CD14-positive monocyte (primary cell): Measurements from ENCODE around the gene ZNF181. TPM values are rescaled to one million over a fixed set of nuclear protein-coding genes. Genes with fewer than 3 reads are reported as not detected.

Experiments
- DNase-seq, 3 donors: peaks; one replicate each; pipeline ENCODE4 v3.0.0-alpha.2; 2011 to 2022
- H2AFZ ChIP-seq: 2 replicates; pipeline ENCODE4 v1.6.0; 2012; ENCODE audit warnings: mild to moderate bottlenecking, low read depth, low read length, inconsistent platforms; ENCODE audit not compliant: insufficient read depth, poor library complexity, severe bottlenecking
- H3K27ac ChIP-seq, 2 donors: 1 replicate in 1 of 2; 2 replicates in 1 of 2; pipeline ENCODE4 v1.5.1; 2012 to 2013; ENCODE audit warnings: low read length in 2 of 2, control low read depth in 1 of 2, inconsistent platforms in 1 of 2, low read depth in 1 of 2, mild to moderate bottlenecking in 1 of 2
- H3K27me3 ChIP-seq, 2 donors: one replicate each; pipeline versions ENCODE4 v1.6.0 to v1.6.1; 2011 to 2013; ENCODE audit warnings: low read length in 2 of 2; ENCODE audit not compliant: control insufficient read depth in 2 of 2, insufficient read depth in 2 of 2
- H3K36me3 ChIP-seq, 2 donors: replicated peaks in 1 of 2; 1 replicate in 1 of 2; 2 replicates in 1 of 2; pipeline versions ENCODE4 v1.5.1 to v1.6.1; 2012 to 2013; ENCODE audit warnings: low read length in 2 of 2, control low read depth in 1 of 2, inconsistent platforms in 1 of 2, mild to moderate bottlenecking in 1 of 2; ENCODE audit not compliant: insufficient read depth in 2 of 2, control insufficient read depth in 1 of 2
- H3K4me1 ChIP-seq, 2 donors: 1 replicate in 1 of 2; 2 replicates in 1 of 2; pipeline versions ENCODE4 v1.5.1 to v1.6.1; 2012 to 2013; ENCODE audit warnings: low read length in 2 of 2, control low read depth in 1 of 2, inconsistent platforms in 1 of 2, mild to moderate bottlenecking in 1 of 2, moderate library complexity in 1 of 2; ENCODE audit not compliant: insufficient read depth in 2 of 2, control insufficient read depth in 1 of 2
- H3K4me2 ChIP-seq: replicated peaks from 2 replicates; pipeline ENCODE3; 2012; ENCODE audit warnings: low read length, moderate library complexity, mild to moderate bottlenecking; ENCODE audit not compliant: poor library complexity, severe bottlenecking; ENCODE audit errors: extremely low read depth
- H3K4me3 ChIP-seq, 3 experiments: fragments of 200-600 bp in 1 of 3; sonication (generic) in 1 of 3; replicated peaks in 1 of 3; 1 replicate in 2 of 3; 2 replicates in 1 of 3; pipeline ENCODE4 v1.5.1; 2011 to 2013; ENCODE audit warnings: low read length in 3 of 3, mild to moderate bottlenecking in 3 of 3, control low read depth in 2 of 3, low read depth in 2 of 3, inconsistent platforms in 1 of 3, moderate library complexity in 1 of 3
- H3K79me2 ChIP-seq: 2 replicates; pipeline ENCODE4 v1.6.0; 2012; ENCODE audit warnings: mild to moderate bottlenecking, control low read depth, inconsistent platforms, low read length, moderate library complexity; ENCODE audit not compliant: insufficient read depth
- H3K9ac ChIP-seq: 2 replicates; pipeline ENCODE4 v1.6.0; 2017; ENCODE audit warnings: low read length, mild to moderate bottlenecking; ENCODE audit not compliant: insufficient read depth, poor library complexity, severe bottlenecking
- H3K9me3 ChIP-seq, 2 donors: replicated peaks in 1 of 2; 1 replicate in 1 of 2; 2 replicates in 1 of 2; pipeline versions ENCODE4 v1.5.1 to v1.6.1; 2012 to 2013; ENCODE audit warnings: low read length in 2 of 2, control low read depth in 1 of 2; ENCODE audit not compliant: control insufficient read depth in 1 of 2, insufficient read depth in 1 of 2
- H4K20me1 ChIP-seq: 2 replicates; pipeline ENCODE4 v1.6.0; 2012; ENCODE audit warnings: mild to moderate bottlenecking, low read length, control low read depth, moderate library complexity; ENCODE audit not compliant: insufficient read depth
- H3K27ac Mint-ChIP-seq, 7 donors: one replicate each; pipeline ENCODE4 v1.8.0; 2020; ENCODE audit warnings: mild to moderate bottlenecking in 7 of 7, mixed read lengths in 7 of 7, moderate library complexity in 6 of 7, inconsistent platforms in 2 of 7
- H3K27me3 Mint-ChIP-seq, 3 donors: one replicate each; pipeline ENCODE4 v1.8.0; 2021 to 2022; ENCODE audit warnings: low read depth in 3 of 3, mild to moderate bottlenecking in 3 of 3, mixed read lengths in 3 of 3, moderate library complexity in 3 of 3, inconsistent platforms in 1 of 3
- H3K36me3 Mint-ChIP-seq, 2 donors: one replicate each; pipeline ENCODE4 v1.8.0; 2020; ENCODE audit warnings: mixed read lengths in 2 of 2, inconsistent platforms in 1 of 2, mild to moderate bottlenecking in 1 of 2
- H3K4me1 Mint-ChIP-seq: one replicate; pipeline ENCODE4 v1.8.0; 2020; ENCODE audit warnings: mild to moderate bottlenecking, mixed read lengths
- H3K4me3 Mint-ChIP-seq, 2 donors: one replicate each; pipeline ENCODE4 v1.8.0; 2020; ENCODE audit warnings: mild to moderate bottlenecking in 2 of 2, mixed read lengths in 2 of 2, moderate library complexity in 1 of 2
- H3K9me3 Mint-ChIP-seq, 7 donors: one replicate each; pipeline ENCODE4 v1.8.0; 2020 to 2022; ENCODE audit warnings: mixed read lengths in 7 of 7, mild to moderate bottlenecking in 6 of 7, moderate library complexity in 6 of 7, inconsistent platforms in 2 of 7
- CTCF ChIP-seq: fragments of 200-600 bp; IDR thresholded peaks from one replicate; pipeline ENCODE4 v1.8.0; 2022; ENCODE audit warnings: antibody characterized with exemption, mild to moderate bottlenecking
- WGBS: methylation state at CpG from one replicate; pipeline ENCODE4 v1.1.5; 2013; ENCODE audit warnings: missing lambda C conversion rate; ENCODE audit not compliant: insufficient coverage; 5-methylcytosine and 5-hydroxymethylcytosine counted together
- intact Hi-C, 2 donors: fragments of 100-400 bp; cut with micrococcal nuclease; formaldehyde crosslinking; loops; one replicate each; pipeline versions ENCODE4 v1.15.0 to v1.15.1; 2023
- polyA plus RNA-seq, 3 donors: library from polyadenylated mRNA; depleted of rRNA in 1 of 3; unstranded in 2 of 3; stranded (reverse) in 1 of 3; fragments of 300-500 nt in 2 of 3; fragments of >200 nt in 1 of 3; fragmentation: Illumina TruSeq in 2 of 3; gene quantifications; 1 replicate in 2 of 3; 2 replicates in 1 of 3; pipeline ENCODE4 v1.2.3, GENCODE V29; 2012 to 2021

Gene ZNF181
- polyA plus RNA-seq, 3 donors: 2.3 to 5.7 (median 3.0) TPM

- Histone ChIP-seq H3K36me3 (peaks cover 3 to 11% of the 10 kb centered on the region in 2 donors), H3K4me2 (no peak overlapping the region), H2AFZ (no peak overlapping the region), H3K9ac (no peak overlapping the region), H4K20me1 (no peaks in the 10 kb centered on the region), H3K4me1 (no peaks in the 10 kb centered on the region), H3K9me3 (peaks cover 21 to 54% of the 10 kb centered on the region in 2 donors), H3K27me3 (no peaks in the 10 kb centered on the region), H3K4me3 (no peak overlapping the region), H3K27ac (no peak overlapping the region), H3K79me2 (no peaks in the 10 kb centered on the region)
- no peak for TF ChIP-seq CTCF
- WGBS: no CpG with 5 or more reads among the region's 1 CpG
- Mint-ChIP-seq H3K36me3 (peaks cover 8 to 10% of the 10 kb centered on the region in 2 donors), H3K4me3 (no peak overlapping the region), H3K9me3 (peaks cover 28 to 76% (median 64%) of the 10 kb centered on the region in 7 donors), H3K27me3 (peaks cover 1 to 7% (median 3%) of the 10 kb centered on the region in 3 donors), H3K27ac (no peak overlapping the region), H3K4me1 (no peaks in the 10 kb centered on the region)
- intact Hi-C loops: no loop called here
- DNase-seq: no peak
Observed at GRCh38 chr19:34688592-34688991, 45.5 kb upstream of the ZNF181 start.

- intact Hi-C loops: no loop called here
- Histone ChIP-seq H4K20me1 (no peaks in the 10 kb centered on the region), H3K27ac (no peak overlapping the region), H3K9me3 (peaks cover 22 to 36% of the 10 kb centered on the region in 2 donors), H3K79me2 (no peaks in the 10 kb centered on the region), H3K36me3 (no peaks in the 10 kb centered on the region), H3K4me2 (no peak overlapping the region), H3K4me1 (no peaks in the 10 kb centered on the region), H3K4me3 (no peak overlapping the region), H2AFZ (no peak overlapping the region), H3K27me3 (no peaks in the 10 kb centered on the region), H3K9ac (no peak overlapping the region)
- Mint-ChIP-seq H3K4me1 (no peaks in the 10 kb centered on the region), H3K36me3 (no peaks in the 10 kb centered on the region), H3K27me3 (peaks cover 3 to 7% (median 3%) of the 10 kb centered on the region in 3 donors), H3K27ac (no peak overlapping the region), H3K9me3 (peaks cover 21 to 60% (median 53%) of the 10 kb centered on the region in 7 donors), H3K4me3 (no peak overlapping the region)
- DNase-seq: no peak
- TF ChIP-seq CTCF: no peak
- WGBS: no CpG with 5 or more reads among the region's 3 CpGs
Observed at GRCh38 chr19:34690372-34690771, 43.7 kb upstream of the ZNF181 start.
